Uterus (tissue), 2 donors: ENCODE data around the gene LTBP2.

Source experiments
- POLR2A ChIP-seq, 2 donors: fragments of 450-650 bp; IDR thresholded peaks; one replicate each; pipeline ENCODE4 v1.6.1; 2016; ENCODE audit warnings: antibody characterized with exemption in 2 of 2, mild to moderate bottlenecking in 1 of 2, moderate library complexity in 1 of 2
- TF ChIP-seq, protein P1 (sequence below), 4 experiments: fragments of 200-600 bp in 2 of 4; fragments of 450-650 bp in 2 of 4; sonication (generic) in 2 of 4; IDR thresholded peaks; one replicate each; pipeline ENCODE4 v1.5.1; 2016 to 2019; ENCODE audit warnings: antibody characterized with exemption in 4 of 4, mild to moderate bottlenecking in 2 of 4, moderate library complexity in 1 of 4

DNA sequence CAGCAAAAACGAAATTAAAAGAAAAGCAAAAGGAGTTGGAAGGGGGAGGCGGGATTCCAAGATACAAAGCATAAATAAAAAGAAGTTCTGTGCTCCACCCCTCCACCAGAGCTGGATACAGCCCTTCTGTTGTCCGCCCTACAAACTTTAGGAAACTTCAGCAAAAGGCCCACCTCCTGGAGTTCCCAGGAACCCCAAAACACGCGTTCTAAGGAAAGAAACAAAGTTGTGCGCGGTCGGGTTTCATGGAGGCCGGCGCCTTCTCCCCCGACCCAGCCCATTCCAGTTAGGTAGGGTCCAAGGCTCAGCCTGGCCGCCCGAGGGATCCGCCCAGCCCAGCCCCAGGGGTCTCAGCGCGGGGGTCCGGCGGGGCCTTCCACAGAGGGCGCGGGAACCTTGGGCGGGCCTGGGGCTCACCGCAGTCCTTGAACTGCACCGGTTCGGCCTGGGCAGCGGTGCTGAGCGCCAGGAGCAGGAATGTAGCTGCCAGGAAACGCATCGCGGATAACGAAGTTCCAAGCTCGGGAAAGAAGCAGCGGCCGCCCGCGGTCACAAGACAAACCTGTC lies 119.2 kb downstream of the LTBP2 start, which contains the start of gene NPC2:
- TF ChIP-seq, protein P1, sequence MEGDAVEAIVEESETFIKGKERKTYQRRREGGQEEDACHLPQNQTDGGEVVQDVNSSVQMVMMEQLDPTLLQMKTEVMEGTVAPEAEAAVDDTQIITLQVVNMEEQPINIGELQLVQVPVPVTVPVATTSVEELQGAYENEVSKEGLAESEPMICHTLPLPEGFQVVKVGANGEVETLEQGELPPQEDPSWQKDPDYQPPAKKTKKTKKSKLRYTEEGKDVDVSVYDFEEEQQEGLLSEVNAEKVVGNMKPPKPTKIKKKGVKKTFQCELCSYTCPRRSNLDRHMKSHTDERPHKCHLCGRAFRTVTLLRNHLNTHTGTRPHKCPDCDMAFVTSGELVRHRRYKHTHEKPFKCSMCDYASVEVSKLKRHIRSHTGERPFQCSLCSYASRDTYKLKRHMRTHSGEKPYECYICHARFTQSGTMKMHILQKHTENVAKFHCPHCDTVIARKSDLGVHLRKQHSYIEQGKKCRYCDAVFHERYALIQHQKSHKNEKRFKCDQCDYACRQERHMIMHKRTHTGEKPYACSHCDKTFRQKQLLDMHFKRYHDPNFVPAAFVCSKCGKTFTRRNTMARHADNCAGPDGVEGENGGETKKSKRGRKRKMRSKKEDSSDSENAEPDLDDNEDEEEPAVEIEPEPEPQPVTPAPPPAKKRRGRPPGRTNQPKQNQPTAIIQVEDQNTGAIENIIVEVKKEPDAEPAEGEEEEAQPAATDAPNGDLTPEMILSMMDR (IDR thresholded peaks at IDR 0.05): no peak
- peak; percentile 73 to 77 for TF ChIP-seq POLR2A (IDR thresholded peaks at IDR 0.05)
